ENCODE data around the gene MAP3K21.

MAP3K21 gene

GRCh38 chr1:233338102-233338501, 10.6 kb downstream of the MAP3K21 start:
- no CpG with 5 or more reads among the region's 2 CpGs for WGBS (ENCODE audit: insufficient coverage, insufficient read length)
- H3K27me3 ChIP-seq (ENCODE audit: control insufficient read depth, insufficient read depth, low read length) = no peaks in the 10 kb centered on the region
- DNase-seq (ENCODE audit: low read depth, low spot score) = no peak
- no peaks in the 10 kb centered on the region for H3K9me3 ChIP-seq (ENCODE audit: control insufficient read depth, insufficient read depth, low read length)
- no peaks in the 10 kb centered on the region for H3K36me3 ChIP-seq (ENCODE audit: control insufficient read depth, insufficient read depth, low read length)
- no peak overlapping the region for H3K27ac ChIP-seq (ENCODE audit: low read length)
- H3K4me1 ChIP-seq (ENCODE audit: control insufficient read depth, insufficient read depth, low read length) = peaks cover 2% of the 10 kb centered on the region
- H3K4me3 ChIP-seq (ENCODE audit: low read length) = no peak overlapping the region

- H3K4me1 ChIP-seq (ENCODE audit: control insufficient read depth, insufficient read depth, low read length) = peaks cover 2% of the 10 kb centered on the region
- no peak overlapping the region for H3K27ac ChIP-seq (ENCODE audit: low read length)
- no peaks in the 10 kb centered on the region for H3K9me3 ChIP-seq (ENCODE audit: control insufficient read depth, insufficient read depth, low read length)
Measured at GRCh38 chr1:233340031-233340555, 12.6 kb downstream of the MAP3K21 start.

GRCh38 chr1:233340966-233341516, 13.5 kb downstream of the MAP3K21 start:
- Histone ChIP-seq H3K36me3 (ENCODE audit: control insufficient read depth, insufficient read depth, low read length) (no peaks in the 10 kb centered on the region), H3K4me3 (ENCODE audit: low read length) (no peak overlapping the region), H3K27me3 (ENCODE audit: control insufficient read depth, insufficient read depth, low read length) (no peaks in the 10 kb centered on the region), H3K27ac (ENCODE audit: low read length) (no peak overlapping the region), H3K9me3 (ENCODE audit: control insufficient read depth, insufficient read depth, low read length) (no peaks in the 10 kb centered on the region), H3K4me1 (ENCODE audit: control insufficient read depth, insufficient read depth, low read length) (peaks cover 2% of the 10 kb centered on the region)
- WGBS (ENCODE audit: insufficient coverage, insufficient read length) = no CpG with 5 or more reads among the region's 4 CpGs
- no peak for DNase-seq (ENCODE audit: low read depth, low spot score)

More at GRCh38 chr1:233340031-233340555, 12.6 kb downstream of the MAP3K21 start:
- WGBS (ENCODE audit: insufficient coverage, insufficient read length) = no CpG with 5 or more reads among the region's 3 CpGs
- Histone ChIP-seq H3K27me3 (ENCODE audit: control insufficient read depth, insufficient read depth, low read length) (no peaks in the 10 kb centered on the region), H3K4me3 (ENCODE audit: low read length) (no peak overlapping the region), H3K36me3 (ENCODE audit: control insufficient read depth, insufficient read depth, low read length) (no peaks in the 10 kb centered on the region)
- no peak for DNase-seq (ENCODE audit: low read depth, low spot score)

- Histone ChIP-seq H3K36me3 (ENCODE audit: control insufficient read depth, insufficient read depth, low read length) (no peaks in the 10 kb centered on the region; the same call in 1 of the 2 replicates), H3K27me3 (ENCODE audit: control insufficient read depth, insufficient read depth, low read length) (no peaks in the 10 kb centered on the region), H3K4me1 (ENCODE audit: control insufficient read depth, insufficient read depth, low read length) (peaks cover 2% of the 10 kb centered on the region), H3K9me3 (ENCODE audit: control insufficient read depth, insufficient read depth, low read length) (no peaks in the 10 kb centered on the region), H3K27ac (ENCODE audit: low read length) (no peak overlapping the region), H3K4me3 (ENCODE audit: low read length) (no peak overlapping the region)
- no peak for DNase-seq (ENCODE audit: low read depth, low spot score)
Measured at GRCh38 chr1:233342086-233342485, 14.6 kb downstream of the MAP3K21 start.

GRCh38 chr1:233343262-233343661, 15.7 kb downstream of the MAP3K21 start:
- WGBS (ENCODE audit: insufficient coverage, insufficient read length) = no CpG with 5 or more reads among the region's 1 CpG
- no peak overlapping the region for H3K27ac ChIP-seq (ENCODE audit: low read length)
- no peaks in the 10 kb centered on the region; the same call in 1 of the 2 replicates for H3K36me3 ChIP-seq (ENCODE audit: control insufficient read depth, insufficient read depth, low read length)
- no peaks in the 10 kb centered on the region for H3K27me3 ChIP-seq (ENCODE audit: control insufficient read depth, insufficient read depth, low read length)
- no peak overlapping the region for H3K4me3 ChIP-seq (ENCODE audit: low read length)
- H3K4me1 ChIP-seq (ENCODE audit: control insufficient read depth, insufficient read depth, low read length) = peaks cover 2% of the 10 kb centered on the region
- H3K9me3 ChIP-seq (ENCODE audit: control insufficient read depth, insufficient read depth, low read length) = no peaks in the 10 kb centered on the region
- no peak for DNase-seq (ENCODE audit: low read depth, low spot score)

- Histone ChIP-seq H3K9me3 (ENCODE audit: control insufficient read depth, insufficient read depth, low read length) (no peaks in the 10 kb centered on the region), H3K27ac (ENCODE audit: low read length) (no peak overlapping the region), H3K4me3 (ENCODE audit: low read length) (no peak overlapping the region), H3K27me3 (ENCODE audit: control insufficient read depth, insufficient read depth, low read length) (no peaks in the 10 kb centered on the region), H3K4me1 (ENCODE audit: control insufficient read depth, insufficient read depth, low read length) (no peaks in the 10 kb centered on the region), H3K36me3 (ENCODE audit: control insufficient read depth, insufficient read depth, low read length) (no peaks in the 10 kb centered on the region; the same call in 1 of the 2 replicates)
- WGBS (ENCODE audit: insufficient coverage, insufficient read length) = no CpG with 5 or more reads among the region's 5 CpGs
- DNase-seq (ENCODE audit: low read depth, low spot score) = no peak
Measured at GRCh38 chr1:233347338-233347737, 19.8 kb downstream of the MAP3K21 start.

- WGBS (ENCODE audit: insufficient coverage, insufficient read length) = 100% methylated on average over 1 of the region's 5 CpGs
- no peak overlapping the region for H3K27ac ChIP-seq (ENCODE audit: low read length)
- no peaks in the 10 kb centered on the region for H3K9me3 ChIP-seq (ENCODE audit: control insufficient read depth, insufficient read depth, low read length)
- H3K27me3 ChIP-seq (ENCODE audit: control insufficient read depth, insufficient read depth, low read length) = no peaks in the 10 kb centered on the region
- no peak overlapping the region for H3K4me3 ChIP-seq (ENCODE audit: low read length)
- H3K36me3 ChIP-seq (ENCODE audit: control insufficient read depth, insufficient read depth, low read length) = no peaks in the 10 kb centered on the region; the same call in 1 of the 2 replicates
- no peaks in the 10 kb centered on the region for H3K4me1 ChIP-seq (ENCODE audit: control insufficient read depth, insufficient read depth, low read length)
- DNase-seq (ENCODE audit: low read depth, low spot score) = no peak
Measured at GRCh38 chr1:233349137-233349536, 21.6 kb downstream of the MAP3K21 start.

DNA sequence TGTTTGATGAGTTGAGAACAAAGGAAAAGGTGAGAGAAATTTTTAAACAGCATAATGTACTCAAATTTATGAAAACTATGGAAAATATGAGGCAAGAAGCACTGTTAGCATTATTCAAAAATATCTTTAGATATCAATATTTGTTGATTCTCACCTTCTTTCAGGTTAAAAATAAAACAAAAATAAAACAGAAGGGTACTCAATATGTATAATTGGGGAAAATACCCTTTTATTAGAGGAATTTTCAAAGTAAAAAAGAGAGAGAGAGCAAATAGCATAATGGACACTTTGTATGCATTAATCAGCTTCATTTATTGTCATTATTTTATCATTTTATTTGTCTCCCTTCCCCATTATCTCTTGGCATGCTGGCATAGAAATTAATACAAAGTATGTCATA, 27.5 kb downstream of the MAP3K21 start:
- no peak for DNase-seq (ENCODE audit: low read depth, low spot score)
- no peaks in the 10 kb centered on the region for H3K9me3 ChIP-seq (ENCODE audit: control insufficient read depth, insufficient read depth, low read length)
- no peak overlapping the region for H3K27ac ChIP-seq (ENCODE audit: low read length)
- H3K27me3 ChIP-seq (ENCODE audit: control insufficient read depth, insufficient read depth, low read length) = no peaks in the 10 kb centered on the region
- no peaks in the 10 kb centered on the region for H3K36me3 ChIP-seq (ENCODE audit: control insufficient read depth, insufficient read depth, low read length)
- no peak overlapping the region for H3K4me3 ChIP-seq (ENCODE audit: low read length)
- no peaks in the 10 kb centered on the region for H3K4me1 ChIP-seq (ENCODE audit: control insufficient read depth, insufficient read depth, low read length)

DNA sequence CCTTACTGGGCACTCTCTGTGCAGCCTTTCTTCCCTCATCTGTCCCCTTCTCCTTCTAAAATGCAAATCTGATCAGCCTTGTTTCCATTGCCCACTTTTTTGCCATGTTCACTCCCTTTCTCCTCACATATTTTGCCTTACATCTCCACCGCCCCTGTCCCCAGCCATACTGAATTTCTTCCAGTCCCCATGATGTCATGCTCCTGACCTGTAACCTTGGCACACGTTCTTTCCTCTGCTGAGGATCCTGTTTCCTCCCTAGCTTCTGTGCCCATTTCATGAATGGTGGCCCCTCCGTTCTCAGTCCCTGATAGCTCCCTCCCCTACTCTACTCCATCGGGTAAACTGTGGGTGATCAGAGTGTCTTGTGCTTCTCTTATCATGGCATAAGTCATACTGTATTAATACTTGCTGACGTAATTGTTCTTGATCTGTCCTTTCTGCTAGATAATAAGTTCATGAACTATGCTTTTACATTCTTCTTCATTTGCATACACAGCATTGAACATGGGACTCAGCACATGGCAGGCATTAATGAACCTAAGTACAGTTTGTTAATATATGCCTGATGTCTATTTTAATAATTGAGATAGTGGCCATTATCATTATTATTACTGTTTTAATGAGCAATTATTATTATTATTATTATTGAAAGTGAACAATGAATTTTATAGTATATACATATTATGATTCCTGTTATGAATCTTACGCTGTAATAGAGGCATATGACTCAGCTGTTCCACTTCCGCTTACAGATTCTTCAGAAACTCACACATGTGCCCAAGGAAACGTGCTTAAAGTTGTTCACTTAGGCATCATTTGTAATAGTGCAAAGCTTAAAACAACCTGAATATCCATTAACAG, 28.5 kb downstream of the MAP3K21 start:
- DNase-seq (ENCODE audit: low read depth, low spot score) = no peak
- no CpG with 5 or more reads among the region's 8 CpGs for WGBS (ENCODE audit: insufficient coverage, insufficient read length)
- no peaks in the 10 kb centered on the region for H3K27me3 ChIP-seq (ENCODE audit: control insufficient read depth, insufficient read depth, low read length)
- H3K4me3 ChIP-seq (ENCODE audit: low read length) = no peak overlapping the region
- no peak overlapping the region for H3K27ac ChIP-seq (ENCODE audit: low read length)
- no peaks in the 10 kb centered on the region for H3K4me1 ChIP-seq (ENCODE audit: control insufficient read depth, insufficient read depth, low read length)
- no peaks in the 10 kb centered on the region for H3K9me3 ChIP-seq (ENCODE audit: control insufficient read depth, insufficient read depth, low read length)
- no peaks in the 10 kb centered on the region for H3K36me3 ChIP-seq (ENCODE audit: control insufficient read depth, insufficient read depth, low read length)

DNA sequence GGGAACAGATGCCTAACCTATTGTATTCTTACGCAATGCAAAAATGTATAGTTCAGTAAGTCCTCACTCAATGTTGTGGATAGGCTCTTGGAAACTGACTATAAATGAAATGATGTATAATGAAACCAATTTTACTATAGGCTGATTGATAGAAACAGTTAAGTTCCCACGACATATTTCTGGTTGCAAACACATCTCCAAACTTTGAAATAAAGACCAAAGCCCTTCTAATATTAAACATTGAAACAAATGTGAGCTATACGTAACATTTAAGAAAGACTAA, 29.1 kb downstream of the MAP3K21 start:
- no peaks in the 10 kb centered on the region for H3K36me3 ChIP-seq (ENCODE audit: control insufficient read depth, insufficient read depth, low read length)

More for the DNA sequence above, 29.1 kb downstream of the MAP3K21 start:
- Histone ChIP-seq H3K27me3 (ENCODE audit: control insufficient read depth, insufficient read depth, low read length) (no peaks in the 10 kb centered on the region), H3K4me1 (ENCODE audit: control insufficient read depth, insufficient read depth, low read length) (no peaks in the 10 kb centered on the region), H3K9me3 (ENCODE audit: control insufficient read depth, insufficient read depth, low read length) (no peaks in the 10 kb centered on the region), H3K4me3 (ENCODE audit: low read length) (no peak overlapping the region), H3K27ac (ENCODE audit: low read length) (no peak overlapping the region)
- DNase-seq (ENCODE audit: low read depth, low spot score) = no peak
- WGBS (ENCODE audit: insufficient coverage, insufficient read length) = no CpG with 5 or more reads among the region's 3 CpGs
